Measurements from ENCODE around the gene EOLA1.
"Not testable (repeated sequence)": the region's sequence is repeated elsewhere in the genome, so short reads cannot be mapped to it uniquely, and the experiment has no call there.

EOLA1 gene

DNA sequence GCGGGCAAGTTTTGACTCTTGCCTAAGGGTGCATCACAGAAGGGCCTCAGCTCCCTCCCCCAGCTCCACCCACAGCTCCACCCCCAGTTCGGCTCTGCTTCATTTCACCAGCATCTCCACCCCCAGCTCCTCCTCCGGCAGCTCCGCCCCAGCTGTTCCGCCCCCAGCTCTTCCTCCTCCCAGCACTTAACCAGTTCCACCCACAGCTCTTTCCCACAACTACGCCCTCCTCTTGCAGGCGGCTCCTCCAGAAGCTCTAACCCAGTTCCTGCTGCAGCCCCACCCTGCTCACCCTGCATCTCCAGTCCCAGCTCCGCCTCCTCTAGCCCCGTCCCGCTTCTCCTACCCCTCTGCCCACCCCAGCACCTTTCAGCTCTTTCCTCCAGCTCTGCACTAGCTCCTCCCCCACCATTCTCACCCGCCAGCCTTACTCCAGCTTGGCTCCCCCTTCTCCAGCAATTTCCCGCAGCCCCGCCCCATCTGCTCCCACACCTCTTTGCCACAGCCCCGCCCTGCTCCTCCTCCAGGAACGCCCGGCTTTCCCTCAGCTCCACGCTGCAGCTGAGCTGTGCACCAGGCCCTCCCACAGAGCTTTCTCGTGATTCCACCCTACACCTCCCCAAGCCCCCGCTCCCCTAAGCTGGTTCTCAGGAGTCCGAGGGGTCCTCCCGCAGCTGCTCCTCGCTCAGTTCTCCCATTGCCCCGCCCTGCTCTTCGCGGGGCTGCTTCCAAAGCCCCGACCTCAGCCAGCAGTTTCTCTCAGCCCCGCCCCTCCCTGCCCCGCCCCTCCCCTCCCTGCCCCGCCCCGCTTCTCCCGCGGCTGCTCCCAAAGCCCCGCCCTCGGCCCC, 1.3 kb upstream of the EOLA1 start:
- peak; percentile 93 to 99 for DNase-seq (ENCODE audit: low spot score in 2 of 2)
- no peaks in the 10 kb centered on the region for H3K9me3 ChIP-seq
- in situ Hi-C loops (cut with MboI; ENCODE audit: low sequenced_read_pairs), result no loop called here
- no peaks in the 10 kb centered on the region for H3K36me3 ChIP-seq (replicated peaks)
- H3K4me3 ChIP-seq, result peak overlapping the region; percentile 57
- H3K4me1 ChIP-seq, result peaks cover 7% of the 10 kb centered on the region
- no peaks in the 10 kb centered on the region for H3K27me3 ChIP-seq (ENCODE audit: low read depth)

DNA sequence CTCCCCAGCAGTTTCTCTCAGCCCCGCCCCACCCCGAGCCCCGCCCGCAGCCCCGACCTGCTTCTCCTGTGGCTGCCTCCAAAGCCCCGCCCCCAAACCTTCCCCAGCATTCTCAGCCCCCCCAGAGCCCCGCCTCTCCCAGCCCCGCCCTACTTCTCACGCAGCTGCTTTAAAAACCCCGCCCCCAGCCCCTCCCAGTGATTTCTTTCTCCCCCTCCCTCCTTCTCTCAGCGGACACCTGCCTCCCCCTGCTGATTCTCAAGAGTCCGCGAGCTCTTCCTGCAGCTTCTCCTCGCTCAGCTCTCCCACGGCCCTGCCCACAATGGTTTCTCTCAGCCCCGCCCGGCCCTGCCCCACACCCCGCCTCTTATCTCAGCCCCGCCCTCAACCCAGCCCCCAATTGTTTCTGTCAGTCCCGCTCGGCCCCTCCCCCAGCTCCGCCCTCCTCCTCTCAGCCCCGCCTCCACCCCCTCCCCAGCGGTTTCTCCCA, 636 bp upstream of the EOLA1 start:
- Histone ChIP-seq H3K36me3 (replicated peaks) (0 out of 2 replicates have a peak, but pooled peaks cover 1% of the 10 kb centered on the region), H3K27me3 (ENCODE audit: low read depth) (no peaks in the 10 kb centered on the region), H3K4me3 (peak overlapping the region; percentile 85), H3K9me3 (no peaks in the 10 kb centered on the region), H3K4me1 (peaks cover 7% of the 10 kb centered on the region)
- peak; percentile 86 to 99 for DNase-seq (ENCODE audit: low spot score in 2 of 2)
- in situ Hi-C loops (cut with MboI; ENCODE audit: low sequenced_read_pairs), result no loop called here

DNA sequence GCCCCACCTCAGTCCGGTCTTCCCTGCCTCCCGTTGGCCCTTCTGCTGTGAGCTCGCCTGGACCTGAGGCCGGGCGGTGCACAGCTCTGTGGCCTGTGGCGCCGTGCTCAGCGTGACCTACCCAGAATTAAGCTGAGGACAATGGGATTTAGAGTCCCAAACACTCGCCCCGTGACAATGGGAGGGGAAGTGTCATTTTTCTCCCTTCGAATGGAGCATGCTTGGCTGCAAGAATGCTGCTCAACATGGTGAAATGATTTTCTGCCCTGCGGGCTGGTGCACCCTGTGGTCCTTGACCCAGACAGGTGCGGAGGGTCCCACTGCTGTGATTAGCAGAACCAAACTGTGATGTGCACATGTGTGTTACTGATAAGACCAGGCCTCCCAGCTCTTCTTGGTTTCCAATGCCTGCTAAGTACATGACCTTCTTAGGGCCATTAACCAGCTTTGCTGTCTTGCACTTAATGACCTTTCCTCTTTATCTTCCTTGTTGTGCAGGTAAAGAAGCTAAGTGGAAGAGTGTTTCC, 772 bp downstream of the EOLA1 start:
- in situ Hi-C loops (cut with MboI; ENCODE audit: low sequenced_read_pairs), result no loop called here
- 0 out of 2 replicates have a peak, but pooled peaks cover 2% of the 10 kb centered on the region for H3K36me3 ChIP-seq (replicated peaks)

DNA sequence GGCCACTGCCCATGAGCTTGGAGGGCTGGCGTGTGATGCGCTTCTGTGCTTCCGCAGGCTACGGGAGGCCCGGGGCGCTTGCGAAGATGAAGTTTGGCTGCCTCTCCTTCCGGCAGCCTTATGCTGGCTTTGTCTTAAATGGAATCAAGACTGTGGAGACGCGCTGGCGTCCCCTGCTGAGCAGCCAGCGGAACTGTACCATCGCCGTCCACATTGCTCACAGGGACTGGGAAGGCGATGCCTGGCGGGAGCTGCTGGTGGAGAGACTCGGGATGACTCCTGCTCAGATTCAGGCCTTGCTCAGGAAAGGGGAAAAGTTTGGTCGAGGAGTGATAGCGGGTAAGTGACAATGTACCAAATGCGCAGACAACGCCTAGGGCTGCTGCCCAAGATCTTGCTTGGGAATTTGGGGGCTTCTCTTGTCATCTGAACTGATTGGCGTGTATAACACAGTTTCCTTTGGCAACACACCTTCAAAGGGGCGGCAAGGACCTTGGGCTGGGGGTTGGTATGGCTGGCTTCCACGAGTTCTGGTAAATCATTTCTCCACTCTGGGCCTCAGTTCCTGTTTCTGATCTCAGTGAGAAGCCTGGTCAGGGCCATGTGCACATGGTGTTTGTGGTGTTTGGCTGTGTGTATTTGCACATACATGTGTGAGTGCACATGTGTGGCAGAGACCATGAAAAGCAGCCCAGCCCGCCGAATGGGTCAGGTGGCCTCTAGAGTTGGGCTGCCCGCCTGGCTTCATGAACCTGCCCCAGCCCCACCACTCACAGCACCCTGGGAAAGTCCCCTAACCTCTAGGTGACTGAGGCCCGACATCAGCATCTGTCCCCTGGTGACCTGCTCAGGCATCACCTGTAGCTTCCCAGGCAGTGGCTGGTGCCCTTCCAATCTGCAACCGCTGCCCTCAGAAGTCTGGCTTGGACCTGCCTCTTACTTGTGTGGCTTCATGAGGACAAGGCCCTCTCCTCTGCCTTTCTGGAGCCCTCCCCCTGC, 5.0 kb downstream of the EOLA1 start:
- in situ Hi-C loops (cut with MboI; ENCODE audit: low sequenced_read_pairs); H3K36me3 ChIP-seq (replicated peaks); H3K4me1 ChIP-seq; H3K9me3 ChIP-seq; H3K27me3 ChIP-seq (ENCODE audit: low read depth); H3K4me3 ChIP-seq: not testable (repeated sequence)
- DNase-seq (ENCODE audit: low spot score in 2 of 2), result peak in 1 of 2 experiments; percentile 58

More for the DNA sequence above, 772 bp downstream of the EOLA1 start:
- Histone ChIP-seq H3K9me3 (no peaks in the 10 kb centered on the region), H3K27me3 (ENCODE audit: low read depth) (no peaks in the 10 kb centered on the region), H3K4me3 (peak overlapping the region; percentile 85), H3K4me1 (peaks cover 7% of the 10 kb centered on the region)
- peak in 1 of 2 experiments; percentile 17 for DNase-seq (ENCODE audit: low spot score in 2 of 2)

DNA sequence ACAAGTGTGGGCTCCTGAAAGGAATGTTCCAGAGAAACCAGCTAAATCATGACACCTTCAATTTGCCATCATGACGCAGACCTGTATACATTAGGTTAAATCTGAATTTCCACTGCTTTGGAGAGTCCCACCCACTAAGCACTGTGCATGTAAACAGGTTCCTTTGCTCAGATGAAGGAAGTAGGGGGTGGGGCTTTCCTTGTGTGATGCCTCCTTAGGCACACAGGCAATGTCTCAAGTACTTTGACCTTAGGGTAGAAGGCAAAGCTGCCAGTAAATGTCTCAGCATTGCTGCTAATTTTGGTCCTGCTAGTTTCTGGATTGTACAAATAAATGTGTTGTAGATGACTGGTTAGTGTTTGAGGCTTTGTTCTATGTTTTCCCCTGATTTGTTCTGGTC, 6.2 kb downstream of the EOLA1 start:
- H3K36me3 ChIP-seq (replicated peaks); H3K4me3 ChIP-seq; H3K9me3 ChIP-seq; H3K27me3 ChIP-seq (ENCODE audit: low read depth); H3K4me1 ChIP-seq; in situ Hi-C loops (cut with MboI; ENCODE audit: low sequenced_read_pairs); DNase-seq (ENCODE audit: low spot score in 2 of 2): not testable (repeated sequence)

DNA sequence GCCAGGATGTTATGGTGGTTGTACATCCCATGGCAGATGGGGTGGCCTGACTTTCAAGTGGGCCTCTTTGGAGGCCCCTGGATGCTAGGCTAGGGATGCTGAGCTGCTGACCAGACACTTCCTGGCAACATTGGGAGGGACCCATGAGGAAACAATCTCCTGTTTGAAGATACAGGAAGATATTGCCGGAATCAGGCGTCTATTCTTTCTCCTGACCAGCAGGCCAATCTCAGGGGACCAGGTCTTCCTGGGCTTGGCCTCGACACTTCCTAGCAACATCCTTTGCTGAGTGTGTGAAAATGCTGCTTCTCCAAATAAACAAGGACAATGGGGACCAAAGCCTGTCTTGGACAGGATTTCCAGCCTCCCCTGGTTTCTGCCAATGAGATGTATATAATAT, 7.0 kb downstream of the EOLA1 start:
- H3K4me3 ChIP-seq; H3K36me3 ChIP-seq (replicated peaks); H3K9me3 ChIP-seq; H3K27me3 ChIP-seq (ENCODE audit: low read depth); in situ Hi-C loops (cut with MboI; ENCODE audit: low sequenced_read_pairs); DNase-seq (ENCODE audit: low spot score in 2 of 2); H3K4me1 ChIP-seq: not testable (repeated sequence)

DNA sequence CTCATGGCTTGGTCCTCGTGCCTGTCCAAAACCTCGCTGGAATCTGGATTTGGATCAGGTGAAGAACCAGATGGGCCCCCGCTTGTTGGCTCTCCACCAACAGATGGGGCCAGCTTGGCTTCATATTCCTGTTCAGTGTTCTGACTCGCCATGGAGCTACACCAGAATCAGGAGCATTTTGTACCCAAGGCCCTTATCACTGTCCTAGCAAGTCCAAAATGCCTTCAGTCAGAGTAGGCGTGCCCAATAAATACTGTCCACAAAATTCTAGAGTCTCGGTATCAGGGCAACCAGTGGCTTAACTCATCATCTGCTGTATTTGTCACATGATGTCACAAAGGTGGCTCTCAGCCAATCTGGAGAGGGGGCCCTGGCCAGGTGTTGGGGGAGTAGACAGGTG, 8.9 kb downstream of the EOLA1 start, which contains the start of gene HSFX3:
Gene HSFX3 (minus strand): TSS at position 224 of the 400 bp plus-strand sequence. CDS start 72 bp downstream, at position 152.
- DNase-seq (ENCODE audit: low spot score in 2 of 2); H3K4me1 ChIP-seq; in situ Hi-C loops (cut with MboI; ENCODE audit: low sequenced_read_pairs); H3K27me3 ChIP-seq (ENCODE audit: low read depth); H3K9me3 ChIP-seq; H3K36me3 ChIP-seq (replicated peaks); H3K4me3 ChIP-seq: not testable (repeated sequence)

DNA sequence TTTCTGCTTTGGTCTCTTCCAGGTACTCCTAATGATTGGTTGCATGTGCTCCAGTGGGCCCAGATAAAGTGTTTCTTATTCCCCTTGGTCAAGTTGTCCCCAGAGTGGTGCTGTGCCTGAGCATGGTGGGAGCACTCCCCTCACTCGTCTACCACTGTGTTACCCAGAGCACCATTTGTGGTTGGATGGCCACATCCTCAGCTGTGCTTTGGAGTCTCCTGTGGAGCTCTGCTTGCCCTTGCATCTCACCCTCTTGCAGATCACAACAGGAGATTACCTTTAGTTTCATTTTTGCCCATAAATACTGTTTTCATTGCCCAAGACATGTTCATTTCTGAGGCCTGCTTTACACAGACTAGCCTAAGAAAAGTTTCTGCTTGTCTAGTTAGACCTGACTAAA, 9.6 kb downstream of the EOLA1 start:
- DNase-seq (ENCODE audit: low spot score in 2 of 2); H3K9me3 ChIP-seq; in situ Hi-C loops (cut with MboI; ENCODE audit: low sequenced_read_pairs); H3K27me3 ChIP-seq (ENCODE audit: low read depth); H3K36me3 ChIP-seq (replicated peaks); H3K4me3 ChIP-seq; H3K4me1 ChIP-seq: not testable (repeated sequence)

DNA sequence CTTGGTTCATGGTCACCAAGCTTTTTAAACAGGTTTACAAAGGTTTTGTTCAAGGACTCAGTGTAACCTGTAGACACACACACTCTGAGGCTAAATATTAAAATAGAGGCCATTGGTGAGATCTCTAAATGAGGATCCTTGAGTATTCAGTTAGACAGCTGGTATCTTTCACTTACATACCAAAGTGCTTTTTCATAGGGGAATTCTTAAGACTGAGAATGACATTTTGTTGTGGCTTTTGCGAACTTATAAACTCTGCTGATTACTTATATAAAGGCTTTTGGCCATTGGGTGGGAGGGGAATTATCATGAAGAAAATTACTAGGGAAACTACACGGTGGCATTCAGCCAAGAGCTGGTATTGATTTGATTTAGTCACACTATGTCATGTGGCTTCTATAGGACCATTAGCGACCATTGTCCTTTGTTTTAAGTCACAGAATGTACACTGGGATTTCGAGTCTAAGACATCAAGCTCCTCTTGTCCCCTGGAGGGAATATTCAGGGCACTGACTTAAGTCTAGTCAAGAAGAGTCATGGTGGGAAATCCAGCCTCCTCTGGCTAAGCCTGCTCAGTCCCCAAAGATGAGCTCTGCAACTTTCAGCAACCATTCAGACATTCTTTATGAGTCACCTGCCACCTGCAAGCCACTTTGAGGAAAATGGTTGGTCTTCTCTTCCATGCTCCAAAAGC, 10.6 kb downstream of the EOLA1 start:
- in situ Hi-C loops (cut with MboI; ENCODE audit: low sequenced_read_pairs); H3K9me3 ChIP-seq; H3K36me3 ChIP-seq (replicated peaks); H3K4me3 ChIP-seq; DNase-seq (ENCODE audit: low spot score in 2 of 2); H3K27me3 ChIP-seq (ENCODE audit: low read depth); H3K4me1 ChIP-seq: not testable (repeated sequence)

DNA sequence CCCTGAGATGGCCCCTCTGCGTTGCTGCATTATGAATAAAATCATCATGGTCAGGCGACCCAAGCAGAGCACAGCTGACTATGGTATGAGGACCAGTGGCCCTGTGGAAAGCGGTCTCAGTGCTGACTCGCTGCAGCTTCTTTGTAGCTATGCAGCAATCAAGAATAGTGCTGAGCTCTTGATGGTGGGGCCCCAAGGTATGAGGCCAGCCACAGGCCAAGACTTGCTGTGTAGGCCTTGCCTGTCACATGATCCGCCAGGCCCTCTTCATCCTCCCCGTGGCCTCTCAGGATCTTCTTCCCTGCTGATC, 11.1 kb downstream of the EOLA1 start:
- H3K4me1 ChIP-seq; H3K36me3 ChIP-seq (replicated peaks); H3K27me3 ChIP-seq (ENCODE audit: low read depth); H3K4me3 ChIP-seq; H3K9me3 ChIP-seq; in situ Hi-C loops (cut with MboI; ENCODE audit: low sequenced_read_pairs); DNase-seq (ENCODE audit: low spot score in 2 of 2): not testable (repeated sequence)

DNA sequence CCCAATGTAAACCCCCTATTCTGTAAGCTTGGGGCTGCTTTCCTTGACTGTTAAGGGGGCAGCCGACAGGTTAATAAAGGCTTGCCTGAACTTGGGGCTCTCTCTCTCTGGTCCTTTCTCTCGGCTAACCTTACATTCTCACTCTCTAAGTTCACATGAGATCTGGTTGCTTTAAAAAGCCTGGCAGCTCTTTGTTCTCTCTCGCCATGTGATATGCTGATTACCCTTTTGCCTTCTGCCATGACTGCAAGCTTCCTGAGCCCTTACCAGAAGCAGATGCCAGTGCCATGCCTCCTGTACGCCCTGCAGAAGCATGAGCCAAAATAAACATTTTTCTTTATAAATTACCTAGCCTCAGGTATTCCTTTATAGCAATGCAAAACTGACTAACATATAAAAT, 14.4 kb downstream of the EOLA1 start:
- H3K27me3 ChIP-seq (ENCODE audit: low read depth); H3K4me1 ChIP-seq; DNase-seq (ENCODE audit: low spot score in 2 of 2); in situ Hi-C loops (cut with MboI; ENCODE audit: low sequenced_read_pairs); H3K4me3 ChIP-seq; H3K9me3 ChIP-seq; H3K36me3 ChIP-seq (replicated peaks): not testable (repeated sequence)

DNA sequence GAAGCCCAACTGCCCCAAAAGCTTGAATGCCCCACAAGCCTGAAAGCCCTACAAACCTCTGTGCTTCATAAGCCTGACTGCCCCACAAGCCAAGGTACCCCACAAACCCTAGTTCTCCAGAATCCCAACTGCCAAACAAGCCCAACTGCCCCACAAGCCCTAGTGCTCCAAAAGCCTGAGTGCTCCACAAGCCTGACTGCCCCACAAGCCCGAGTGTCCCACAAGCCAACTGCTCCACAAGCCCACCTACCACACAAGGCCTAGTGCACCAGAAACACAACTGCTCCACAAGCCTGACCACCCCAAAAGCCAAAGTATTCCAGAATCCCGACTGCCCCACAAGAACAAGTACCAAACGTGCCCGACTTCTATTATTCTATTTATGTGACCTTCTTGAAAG, 22.5 kb downstream of the EOLA1 start:
- H3K4me1 ChIP-seq, result no peaks in the 10 kb centered on the region
- H3K36me3 ChIP-seq (replicated peaks), result no peaks in the 10 kb centered on the region
- no peak for DNase-seq (ENCODE audit: low spot score in 2 of 2)
- in situ Hi-C loops (cut with MboI; ENCODE audit: low sequenced_read_pairs), result no loop called here
- no peak overlapping the region for H3K4me3 ChIP-seq
- H3K9me3 ChIP-seq, result no peaks in the 10 kb centered on the region
- H3K27me3 ChIP-seq (ENCODE audit: low read depth), result no peaks in the 10 kb centered on the region

DNA sequence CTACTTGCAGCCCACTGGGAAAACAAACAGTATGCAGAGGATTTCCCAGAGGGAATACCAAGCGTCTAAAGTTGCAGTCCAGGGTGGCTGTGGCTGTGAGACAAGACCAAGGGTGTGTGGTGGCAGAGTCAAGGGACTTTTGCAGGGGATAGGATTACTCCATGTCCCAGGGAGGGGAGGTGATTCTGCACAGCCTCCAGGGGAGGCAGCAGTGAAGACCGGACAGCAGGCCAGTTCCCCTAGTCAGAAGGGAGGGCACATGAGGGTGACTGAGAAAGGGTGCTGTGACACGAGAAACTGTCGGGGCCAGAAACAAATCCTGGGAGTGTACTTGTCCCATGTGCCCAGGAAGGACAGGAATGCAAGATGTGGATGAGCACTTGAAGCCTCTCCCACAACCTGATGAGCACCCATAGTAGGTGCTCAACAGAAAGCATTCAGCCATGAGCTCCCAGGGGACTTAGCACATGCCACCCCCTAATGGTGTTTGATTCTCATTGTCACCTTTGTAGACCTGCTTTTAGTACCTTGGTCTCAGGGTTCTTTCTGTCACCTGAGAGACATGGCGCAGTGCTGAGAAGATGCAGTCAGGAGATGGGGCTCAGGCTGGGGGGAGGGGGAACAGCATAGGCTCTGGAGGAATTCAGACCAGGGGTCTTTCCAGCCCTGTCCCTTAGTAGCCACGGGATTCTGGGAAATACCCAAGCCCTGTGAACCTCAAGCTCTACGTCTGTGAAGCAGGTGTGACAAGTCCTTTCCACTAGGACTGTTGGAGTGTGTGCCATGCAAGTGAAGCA, 27.0 kb downstream of the EOLA1 start:
- in situ Hi-C loops (cut with MboI; ENCODE audit: low sequenced_read_pairs), result no loop called here
- Histone ChIP-seq H3K9me3 (no peaks in the 10 kb centered on the region), H3K4me3 (no peak overlapping the region), H3K4me1 (peaks cover 16% of the 10 kb centered on the region), H3K27me3 (ENCODE audit: low read depth) (no peaks in the 10 kb centered on the region), H3K36me3 (replicated peaks) (no peaks in the 10 kb centered on the region)
- DNase-seq (ENCODE audit: low spot score in 2 of 2), result no peak
